WTC11 (cell line): Measurements from ENCODE around the gene RBMXL2. TPM values are rescaled to one million over a fixed set of nuclear protein-coding genes. Genes with fewer than 3 reads are reported as not detected.

Experiments used
- ATAC-seq: fragments of 200-7000 bp; cut with Tn5 transposase; 2 replicates; pipeline ENCODE4 v1.10.0; 2021; ENCODE audit warnings: mild to moderate bottlenecking, moderate library complexity
- CTCF ChIA-PET: fragments of 300-600 bp; sonication (Branson Sonifier 250); formaldehyde crosslinking; loops from one replicate; lab custom pipeline; 2021; ENCODE audit warnings: antibody characterized with exemption; lab: Charles Lee
- POLR2A ChIA-PET: fragments of 350-600 bp; sonication (Branson Sonifier 250); formaldehyde crosslinking; loops from one replicate; lab custom pipeline; 2021; ENCODE audit warnings: antibody characterized with exemption; lab: Charles Lee
- DNase-seq: peaks from one replicate; pipeline ENCODE4 v3.0.0; 2021; ENCODE audit warnings: low spot score
- H3K27ac Mint-ChIP-seq: 2 replicates; pipeline ENCODE4 v1.8.0; 2021; ENCODE audit warnings: mixed read lengths
- H3K27me3 Mint-ChIP-seq: 2 replicates; pipeline ENCODE4 v1.8.0; 2021; ENCODE audit warnings: low read depth, mild to moderate bottlenecking, moderate library complexity, mixed read lengths
- H3K36me3 Mint-ChIP-seq: 2 replicates; pipeline ENCODE4 v1.8.0; 2021; ENCODE audit warnings: mixed read lengths
- H3K4me1 Mint-ChIP-seq: 2 replicates; pipeline ENCODE4 v1.8.0; 2022; ENCODE audit warnings: mixed read lengths
- H3K4me3 Mint-ChIP-seq: 2 replicates; pipeline ENCODE4 v1.8.0; 2021; ENCODE audit warnings: mild to moderate bottlenecking, moderate library complexity, mixed read lengths
- H3K9me3 Mint-ChIP-seq: 2 replicates; pipeline ENCODE4 v1.8.0; 2021; ENCODE audit warnings: mixed read lengths
- CREM ChIP-seq: sonication (generic); formaldehyde crosslinking; IDR thresholded peaks from 2 replicates; pipeline ENCODE4 v1.8.1; 2022; ENCODE audit warnings: mild to moderate bottlenecking, missing genetic modification reagents, moderate library complexity
- CTCF ChIP-seq: fragments of 200-600 bp; IDR thresholded peaks from 2 replicates; pipeline ENCODE4 v1.8.0; 2022; ENCODE audit warnings: antibody characterized with exemption
- EMX1 ChIP-seq: fragments of 250-450 bp; sonication (Bioruptor Pico); IDR thresholded peaks from 2 replicates; pipeline ENCODE4 v1.8.0; 2021; ENCODE audit warnings: mild to moderate bottlenecking
- ESRRA ChIP-seq: sonication (generic); formaldehyde crosslinking; IDR thresholded peaks from 2 replicates; pipeline ENCODE4 v1.8.1; 2022; ENCODE audit warnings: mild to moderate bottlenecking, missing genetic modification reagents, borderline replicate concordance
- ETV6 ChIP-seq: sonication (generic); formaldehyde crosslinking; IDR thresholded peaks from 2 replicates; pipeline ENCODE4 v1.8.1; 2022; ENCODE audit warnings: mild to moderate bottlenecking, missing genetic modification reagents
- RORB ChIP-seq: fragments of 250-450 bp; sonication (Bioruptor Pico); IDR thresholded peaks from 2 replicates; pipeline ENCODE4 v1.9.0; 2021; ENCODE audit warnings: mild to moderate bottlenecking
- SP1 ChIP-seq: sonication (generic); formaldehyde crosslinking; conservative IDR thresholded peaks from 2 replicates; pipeline ENCODE4 v1.8.1; 2022; ENCODE audit warnings: missing genetic modification reagents
- TEAD1 ChIP-seq: sonication (generic); formaldehyde crosslinking; IDR thresholded peaks from 2 replicates; pipeline ENCODE4 v1.8.0; 2022; ENCODE audit warnings: mild to moderate bottlenecking, missing genetic modification reagents
- ZNF281 ChIP-seq: sonication (generic); formaldehyde crosslinking; IDR thresholded peaks from 2 replicates; pipeline ENCODE4 v1.8.0; 2023; ENCODE audit warnings: mild to moderate bottlenecking, missing genetic modification reagents
- ZNF317 ChIP-seq: sonication (generic); formaldehyde crosslinking; IDR thresholded peaks from 2 replicates; pipeline ENCODE4 v1.8.1; 2023; ENCODE audit warnings: low read depth, mild to moderate bottlenecking, moderate library complexity, missing genetic modification reagents, borderline replicate concordance
- ZNF416 ChIP-seq: fragments of 250-450 bp; sonication (Bioruptor Pico); IDR thresholded peaks from 2 replicates; pipeline ENCODE4 v1.9.0; 2021; ENCODE audit warnings: mild to moderate bottlenecking, inconsistent platforms
- ZNF512 ChIP-seq: sonication (generic); formaldehyde crosslinking; IDR thresholded peaks from 2 replicates; pipeline ENCODE4 v1.8.1; 2022; ENCODE audit warnings: missing genetic modification reagents, borderline replicate concordance
- total RNA-seq: library from RNA; stranded (reverse); gene quantifications from 3 replicates; pipeline ENCODE4 v1.2.3, GENCODE V29; 2021
- TF ChIP-seq, protein P1 (sequence below): sonication (generic); formaldehyde crosslinking; conservative IDR thresholded peaks from 2 replicates; pipeline ENCODE4 v1.8.1; 2023; ENCODE audit warnings: mild to moderate bottlenecking, low read depth, missing genetic modification reagents, moderate library complexity
- TF ChIP-seq, protein P2 (sequence below): sonication (generic); formaldehyde crosslinking; IDR thresholded peaks from 2 replicates; pipeline ENCODE4 v1.8.0; 2022; ENCODE audit warnings: missing genetic modification reagents
- TF ChIP-seq, protein P3 (sequence below): fragments of 250-450 bp; sonication (Bioruptor Pico); IDR thresholded peaks from 2 replicates; pipeline ENCODE4 v1.9.0; 2021; ENCODE audit warnings: mild to moderate bottlenecking, borderline replicate concordance
- TF ChIP-seq, protein P4 (sequence below): fragments of 250-450 bp; sonication (Bioruptor Pico); IDR thresholded peaks from 2 replicates; pipeline ENCODE4 v1.9.0; 2021; ENCODE audit warnings: mild to moderate bottlenecking

Gene RBMXL2
- total RNA-seq, 1 experiment from 2014 or later: not detected

- TF ChIP-seq ZNF281 (no peak), CTCF (no peak)
- TF ChIP-seq, protein P1, sequence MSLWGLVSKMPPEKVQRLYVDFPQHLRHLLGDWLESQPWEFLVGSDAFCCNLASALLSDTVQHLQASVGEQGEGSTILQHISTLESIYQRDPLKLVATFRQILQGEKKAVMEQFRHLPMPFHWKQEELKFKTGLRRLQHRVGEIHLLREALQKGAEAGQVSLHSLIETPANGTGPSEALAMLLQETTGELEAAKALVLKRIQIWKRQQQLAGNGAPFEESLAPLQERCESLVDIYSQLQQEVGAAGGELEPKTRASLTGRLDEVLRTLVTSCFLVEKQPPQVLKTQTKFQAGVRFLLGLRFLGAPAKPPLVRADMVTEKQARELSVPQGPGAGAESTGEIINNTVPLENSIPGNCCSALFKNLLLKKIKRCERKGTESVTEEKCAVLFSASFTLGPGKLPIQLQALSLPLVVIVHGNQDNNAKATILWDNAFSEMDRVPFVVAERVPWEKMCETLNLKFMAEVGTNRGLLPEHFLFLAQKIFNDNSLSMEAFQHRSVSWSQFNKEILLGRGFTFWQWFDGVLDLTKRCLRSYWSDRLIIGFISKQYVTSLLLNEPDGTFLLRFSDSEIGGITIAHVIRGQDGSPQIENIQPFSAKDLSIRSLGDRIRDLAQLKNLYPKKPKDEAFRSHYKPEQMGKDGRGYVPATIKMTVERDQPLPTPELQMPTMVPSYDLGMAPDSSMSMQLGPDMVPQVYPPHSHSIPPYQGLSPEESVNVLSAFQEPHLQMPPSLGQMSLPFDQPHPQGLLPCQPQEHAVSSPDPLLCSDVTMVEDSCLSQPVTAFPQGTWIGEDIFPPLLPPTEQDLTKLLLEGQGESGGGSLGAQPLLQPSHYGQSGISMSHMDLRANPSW: no peak
These were observed 9.2 kb upstream of the RBMXL2 start (continued) for GRCh38 chr11:7079545-7080135.

DNA sequence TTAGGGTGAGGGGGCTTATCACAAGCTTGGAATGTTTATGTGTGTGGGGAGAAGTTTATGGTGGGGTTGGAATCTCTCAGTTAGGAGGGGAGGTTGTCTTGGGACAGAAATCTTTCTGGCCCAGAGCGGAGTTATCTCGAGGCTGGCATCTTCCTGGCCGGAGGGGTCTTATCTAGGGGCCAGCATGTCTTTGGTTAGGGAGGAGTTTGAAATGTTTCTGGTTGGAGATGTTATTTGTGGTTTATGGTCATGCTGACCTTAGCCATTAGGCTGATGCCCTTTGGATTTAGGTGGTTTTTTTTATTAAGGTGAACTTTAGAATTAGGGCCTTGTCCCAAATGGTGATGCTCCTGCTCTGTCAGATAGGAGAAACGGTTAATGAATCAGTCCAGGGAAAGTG, 7.9 kb upstream of the RBMXL2 start:
- ATAC-seq (no peak), DNase-seq (no peak)
- Mint-ChIP-seq H3K27ac (no peak overlapping the region), H3K4me3 (no peak overlapping the region), H3K27me3 (no peaks in the 10 kb centered on the region; the same call in 1 of the 2 replicates), H3K36me3 (peaks cover 31% of the 10 kb centered on the region), H3K4me1 (peaks cover 25% of the 10 kb centered on the region), H3K9me3 (peaks cover 41% of the 10 kb centered on the region)
- CTCF ChIA-PET: no interaction called here
- POLR2A ChIA-PET: no interaction called here
- TF ChIP-seq, protein P2, sequence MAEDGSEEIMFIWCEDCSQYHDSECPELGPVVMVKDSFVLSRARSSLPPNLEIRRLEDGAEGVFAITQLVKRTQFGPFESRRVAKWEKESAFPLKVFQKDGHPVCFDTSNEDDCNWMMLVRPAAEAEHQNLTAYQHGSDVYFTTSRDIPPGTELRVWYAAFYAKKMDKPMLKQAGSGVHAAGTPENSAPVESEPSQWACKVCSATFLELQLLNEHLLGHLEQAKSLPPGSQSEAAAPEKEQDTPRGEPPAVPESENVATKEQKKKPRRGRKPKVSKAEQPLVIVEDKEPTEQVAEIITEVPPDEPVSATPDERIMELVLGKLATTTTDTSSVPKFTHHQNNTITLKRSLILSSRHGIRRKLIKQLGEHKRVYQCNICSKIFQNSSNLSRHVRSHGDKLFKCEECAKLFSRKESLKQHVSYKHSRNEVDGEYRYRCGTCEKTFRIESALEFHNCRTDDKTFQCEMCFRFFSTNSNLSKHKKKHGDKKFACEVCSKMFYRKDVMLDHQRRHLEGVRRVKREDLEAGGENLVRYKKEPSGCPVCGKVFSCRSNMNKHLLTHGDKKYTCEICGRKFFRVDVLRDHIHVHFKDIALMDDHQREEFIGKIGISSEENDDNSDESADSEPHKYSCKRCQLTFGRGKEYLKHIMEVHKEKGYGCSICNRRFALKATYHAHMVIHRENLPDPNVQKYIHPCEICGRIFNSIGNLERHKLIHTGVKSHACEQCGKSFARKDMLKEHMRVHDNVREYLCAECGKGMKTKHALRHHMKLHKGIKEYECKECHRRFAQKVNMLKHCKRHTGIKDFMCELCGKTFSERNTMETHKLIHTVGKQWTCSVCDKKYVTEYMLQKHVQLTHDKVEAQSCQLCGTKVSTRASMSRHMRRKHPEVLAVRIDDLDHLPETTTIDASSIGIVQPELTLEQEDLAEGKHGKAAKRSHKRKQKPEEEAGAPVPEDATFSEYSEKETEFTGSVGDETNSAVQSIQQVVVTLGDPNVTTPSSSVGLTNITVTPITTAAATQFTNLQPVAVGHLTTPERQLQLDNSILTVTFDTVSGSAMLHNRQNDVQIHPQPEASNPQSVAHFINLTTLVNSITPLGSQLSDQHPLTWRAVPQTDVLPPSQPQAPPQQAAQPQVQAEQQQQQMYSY (CRISPR knock-in tag): no peak
- TF ChIP-seq SP1 (CRISPR knock-in tag) (no peak), TEAD1 (CRISPR knock-in tag) (no peak), ESRRA (CRISPR knock-in tag) (no peak), CREM (CRISPR knock-in tag) (no peak), ETV6 (CRISPR knock-in tag) (no peak), EMX1 (CRISPR knock-in tag) (no peak), ZNF512 (CRISPR knock-in tag) (no peak), ZNF416 (CRISPR knock-in tag) (no peak), RORB (CRISPR knock-in tag) (no peak), ZNF317 (no peak)
- TF ChIP-seq, protein P3, sequence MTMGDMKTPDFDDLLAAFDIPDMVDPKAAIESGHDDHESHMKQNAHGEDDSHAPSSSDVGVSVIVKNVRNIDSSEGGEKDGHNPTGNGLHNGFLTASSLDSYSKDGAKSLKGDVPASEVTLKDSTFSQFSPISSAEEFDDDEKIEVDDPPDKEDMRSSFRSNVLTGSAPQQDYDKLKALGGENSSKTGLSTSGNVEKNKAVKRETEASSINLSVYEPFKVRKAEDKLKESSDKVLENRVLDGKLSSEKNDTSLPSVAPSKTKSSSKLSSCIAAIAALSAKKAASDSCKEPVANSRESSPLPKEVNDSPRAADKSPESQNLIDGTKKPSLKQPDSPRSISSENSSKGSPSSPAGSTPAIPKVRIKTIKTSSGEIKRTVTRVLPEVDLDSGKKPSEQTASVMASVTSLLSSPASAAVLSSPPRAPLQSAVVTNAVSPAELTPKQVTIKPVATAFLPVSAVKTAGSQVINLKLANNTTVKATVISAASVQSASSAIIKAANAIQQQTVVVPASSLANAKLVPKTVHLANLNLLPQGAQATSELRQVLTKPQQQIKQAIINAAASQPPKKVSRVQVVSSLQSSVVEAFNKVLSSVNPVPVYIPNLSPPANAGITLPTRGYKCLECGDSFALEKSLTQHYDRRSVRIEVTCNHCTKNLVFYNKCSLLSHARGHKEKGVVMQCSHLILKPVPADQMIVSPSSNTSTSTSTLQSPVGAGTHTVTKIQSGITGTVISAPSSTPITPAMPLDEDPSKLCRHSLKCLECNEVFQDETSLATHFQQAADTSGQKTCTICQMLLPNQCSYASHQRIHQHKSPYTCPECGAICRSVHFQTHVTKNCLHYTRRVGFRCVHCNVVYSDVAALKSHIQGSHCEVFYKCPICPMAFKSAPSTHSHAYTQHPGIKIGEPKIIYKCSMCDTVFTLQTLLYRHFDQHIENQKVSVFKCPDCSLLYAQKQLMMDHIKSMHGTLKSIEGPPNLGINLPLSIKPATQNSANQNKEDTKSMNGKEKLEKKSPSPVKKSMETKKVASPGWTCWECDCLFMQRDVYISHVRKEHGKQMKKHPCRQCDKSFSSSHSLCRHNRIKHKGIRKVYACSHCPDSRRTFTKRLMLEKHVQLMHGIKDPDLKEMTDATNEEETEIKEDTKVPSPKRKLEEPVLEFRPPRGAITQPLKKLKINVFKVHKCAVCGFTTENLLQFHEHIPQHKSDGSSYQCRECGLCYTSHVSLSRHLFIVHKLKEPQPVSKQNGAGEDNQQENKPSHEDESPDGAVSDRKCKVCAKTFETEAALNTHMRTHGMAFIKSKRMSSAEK (CRISPR knock-in tag): no peak
- TF ChIP-seq, protein P4, sequence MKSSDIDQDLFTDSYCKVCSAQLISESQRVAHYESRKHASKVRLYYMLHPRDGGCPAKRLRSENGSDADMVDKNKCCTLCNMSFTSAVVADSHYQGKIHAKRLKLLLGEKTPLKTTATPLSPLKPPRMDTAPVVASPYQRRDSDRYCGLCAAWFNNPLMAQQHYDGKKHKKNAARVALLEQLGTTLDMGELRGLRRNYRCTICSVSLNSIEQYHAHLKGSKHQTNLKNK (CRISPR knock-in tag): no peak
